K562 (cell line): ENCODE measurements around the gene TMED7. TPM values are rescaled to one million over a fixed set of nuclear protein-coding genes. Genes with fewer than 3 reads are reported as not detected.

Experiments used
- MNT ChIP-seq, 2 experiments: fragments of 450-650 bp; conservative IDR thresholded peaks; 2 replicates each; pipeline ENCODE4 v1.6.1; 2017; ENCODE audit warnings: mild to moderate bottlenecking in 2 of 2, moderate library complexity in 2 of 2
- NFIC ChIP-seq: fragments of 450-650 bp; IDR thresholded peaks from 2 replicates; pipeline ENCODE4 v1.6.1; 2017; ENCODE audit warnings: mild to moderate bottlenecking, inconsistent platforms
- NFRKB ChIP-seq: fragments of 450-650 bp; IDR thresholded peaks from 2 replicates; pipeline ENCODE4 v1.6.1; 2016; ENCODE audit warnings: low read depth
- NR3C1 ChIP-seq: sonication (generic); formaldehyde crosslinking; IDR thresholded peaks from 2 replicates; pipeline ENCODE4 v1.8.1; 2022; ENCODE audit warnings: missing genetic modification reagents
- SMAD4 ChIP-seq: fragments of 250-450 bp; sonication (Bioruptor Pico); conservative IDR thresholded peaks from 2 replicates; pipeline ENCODE4 v1.8.0; 2021; ENCODE audit warnings: inconsistent platforms, mild to moderate bottlenecking, moderate library complexity
- SRSF7 ChIP-seq: fragments of 200-400 bp; formaldehyde crosslinking; optimal IDR thresholded peaks from 2 replicates; pipeline ENCODE3; 2017; ENCODE audit warnings: mild to moderate bottlenecking, low read depth, low read length
- SUPT5H ChIP-seq: fragments of 450-650 bp; IDR thresholded peaks from 2 replicates; pipeline ENCODE4 v1.6.1; 2016
- TAF1 ChIP-seq: IDR thresholded peaks from 2 replicates; pipeline ENCODE4 v1.6.1; 2011; ENCODE audit warnings: mild to moderate bottlenecking, low read length, moderate library complexity; ENCODE audit not compliant: insufficient read depth, control insufficient read depth, severe bottlenecking; ENCODE audit errors: extremely low read depth
- ZBTB2 ChIP-seq: fragments of 450-650 bp; IDR thresholded peaks from 2 replicates; pipeline ENCODE4 v1.6.1; 2016; ENCODE audit warnings: antibody characterized with exemption
- ZFP1 ChIP-seq: fragments of 450-650 bp; formaldehyde crosslinking; IDR thresholded peaks from 2 replicates; pipeline ENCODE4 v1.4.0; 2020; ENCODE audit warnings: mild to moderate bottlenecking, mixed read lengths
- ZNF239 ChIP-seq: fragments of 250-450 bp; sonication (Bioruptor Pico); IDR thresholded peaks from 2 replicates; pipeline ENCODE4 v1.4.0; 2020; ENCODE audit warnings: mild to moderate bottlenecking
- polyA plus RNA-seq, 8 experiments: library from polyadenylated mRNA; depleted of rRNA in 4 of 8; stranded (reverse) in 5 of 8; unstranded in 3 of 8; fragments of >200 nt; fragmentation: Nextera tagmentation in 2 of 8; fragmentation: Illumina TruSeq in 1 of 8; extraction: Ambion mirVana in 2 of 8; extraction: Trizol in 1 of 8; gene quantifications; 2 replicates each; pipeline versions ENCODE4 v1.2.1 to v1.2.3, GENCODE V29; 2011 to 2014; ENCODE audit warnings: inconsistent platforms in 1 of 8, missing spikeins in 1 of 8
- total RNA-seq, 7 experiments: library from RNA; depleted of rRNA in 6 of 7; stranded (reverse); fragments of >200 nt in 6 of 7; fragmentation: Illumina TruSeq in 2 of 7; extraction: Trizol in 2 of 7; gene quantifications; 2 replicates each; pipeline versions ENCODE4 v1.2.1 to v1.2.3, GENCODE V29; 2011 to 2021; ENCODE audit warnings: low replicate concordance in 1 of 7
- TF ChIP-seq, protein P1 (sequence below): sonication (generic); formaldehyde crosslinking; IDR thresholded peaks from 2 replicates; pipeline ENCODE4 v1.8.0; 2022; ENCODE audit warnings: mild to moderate bottlenecking, missing genetic modification reagents, borderline replicate concordance

Gene TMED7
- total and polyA plus RNA-seq, 9 of the 15 experiments (the other 6 are each of a cell fraction or from before 2014, with no cell fraction given) = 15.9 to 93.4 (median 41.7) TPM

GRCh38 chr5:115625579-115626444 is at the start of gene TMED7 (continued):
- TF ChIP-seq MNT (conservative IDR thresholded peaks at IDR 0.05) (peak; percentile 90 to 93), NR3C1 (no peak), ZFP1 (CRISPR knock-in tag) (no peak), TAF1 (peak; percentile 69), NFRKB (no peak), SUPT5H (peak; percentile 91), ZBTB2 (no peak; the same call in none of the 2 replicates), ZNF239 (CRISPR knock-in tag) (no peak), SMAD4 (CRISPR knock-in tag) (peak; percentile 59; the same call in 1 of the 2 replicates), NFIC (peak; percentile 19; the same call in 1 of the 2 replicates), SRSF7 (no peak)
- TF ChIP-seq, protein P1, sequence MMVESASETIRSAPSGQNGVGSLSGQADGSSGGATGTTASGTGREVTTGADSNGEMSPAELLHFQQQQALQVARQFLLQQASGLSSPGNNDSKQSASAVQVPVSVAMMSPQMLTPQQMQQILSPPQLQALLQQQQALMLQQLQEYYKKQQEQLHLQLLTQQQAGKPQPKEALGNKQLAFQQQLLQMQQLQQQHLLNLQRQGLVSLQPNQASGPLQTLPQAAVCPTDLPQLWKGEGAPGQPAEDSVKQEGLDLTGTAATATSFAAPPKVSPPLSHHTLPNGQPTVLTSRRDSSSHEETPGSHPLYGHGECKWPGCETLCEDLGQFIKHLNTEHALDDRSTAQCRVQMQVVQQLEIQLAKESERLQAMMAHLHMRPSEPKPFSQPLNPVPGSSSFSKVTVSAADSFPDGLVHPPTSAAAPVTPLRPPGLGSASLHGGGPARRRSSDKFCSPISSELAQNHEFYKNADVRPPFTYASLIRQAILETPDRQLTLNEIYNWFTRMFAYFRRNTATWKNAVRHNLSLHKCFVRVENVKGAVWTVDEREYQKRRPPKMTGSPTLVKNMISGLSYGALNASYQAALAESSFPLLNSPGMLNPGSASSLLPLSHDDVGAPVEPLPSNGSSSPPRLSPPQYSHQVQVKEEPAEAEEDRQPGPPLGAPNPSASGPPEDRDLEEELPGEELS (CRISPR knock-in tag) = no peak
